ENCODE measurements around the gene TCEANC2. TPM values are rescaled to one million over a fixed set of nuclear protein-coding genes. Genes with fewer than 3 reads are reported as not detected.

Gene TCEANC2
- polyA plus RNA-seq, 1 of the 3 experiments (the other 2 are of a cell fraction), result 4.7 TPM

DNA sequence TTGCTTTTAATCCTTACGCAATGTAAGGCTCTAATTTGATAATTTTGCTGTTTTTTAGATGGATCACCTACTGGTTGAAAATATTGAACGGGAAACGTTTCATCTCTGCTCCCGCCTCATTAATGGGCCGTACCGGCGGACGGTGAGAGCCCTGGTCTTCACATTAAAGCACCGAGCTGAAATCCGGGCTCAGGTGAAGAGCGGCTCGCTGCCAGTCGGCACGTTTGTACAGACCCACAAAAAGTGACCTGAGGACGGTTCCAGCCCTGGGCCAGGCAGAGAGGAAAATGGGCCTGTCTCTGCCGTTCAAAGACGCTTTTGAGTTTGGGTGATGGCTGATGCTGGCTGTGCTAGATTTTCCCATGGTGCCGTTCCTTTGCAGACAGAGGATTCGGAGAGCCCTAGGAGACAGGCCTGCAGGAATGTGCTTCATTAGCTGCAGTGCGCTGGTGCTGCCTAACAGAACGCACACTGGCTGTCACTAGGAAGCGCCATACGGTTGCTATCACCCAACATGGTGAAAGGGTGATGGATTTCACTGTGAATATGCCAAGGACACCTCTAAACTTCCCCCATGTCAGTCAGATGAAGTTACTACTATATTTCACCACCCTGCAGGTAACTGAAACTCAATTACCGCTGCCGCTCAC lies 42.9 kb downstream of the TCEANC2 start:
- TF ChIP-seq, protein P1, sequence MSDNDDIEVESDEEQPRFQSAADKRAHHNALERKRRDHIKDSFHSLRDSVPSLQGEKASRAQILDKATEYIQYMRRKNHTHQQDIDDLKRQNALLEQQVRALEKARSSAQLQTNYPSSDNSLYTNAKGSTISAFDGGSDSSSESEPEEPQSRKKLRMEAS (IDR thresholded peaks at IDR 0.05; ENCODE audit: low read depth), result no peak
- TF ChIP-seq IRF3 (IDR thresholded peaks at IDR 0.05; ENCODE audit: low read depth, low read length) (no peak), TAF1 (IDR thresholded peaks at IDR 0.05; ENCODE audit: borderline replicate concordance, low read depth, low read length) (no peak)
- H3K4me2 ChIP-seq, result no peak overlapping the region
- H3K9me2 ChIP-seq, result no peaks in the 10 kb centered on the region
- no peak for DNase-seq
- H2AFZ ChIP-seq (ENCODE audit: low read depth), result no peak overlapping the region
- peaks cover 0 to 18% of the 10 kb centered on the region in 2 experiments for H3K36me3 ChIP-seq (replicated peaks in 1 of 2; ENCODE audit: control insufficient read depth in 1 of 2, insufficient read depth in 2 of 2, low read length in 1 of 2)
- no peaks in the 10 kb centered on the region for H3F3A ChIP-seq (replicated peaks; ENCODE audit: insufficient read depth)
- no peak overlapping the region for H3K4me3 ChIP-seq (ENCODE audit: low read depth in 2 of 2, low read length in 1 of 2)
- CTCF ChIA-PET, result interaction anchor here (1.0 to 3.9 kb wide), 2 partner anchors 15 to 19 kb away, joined by 4 to 17 read pairs; no protein-coding TSS in a partner anchor
- H3K79me2 ChIP-seq (ENCODE audit: insufficient read depth), result no peaks in the 10 kb centered on the region
- no peak overlapping the region for H3K9ac ChIP-seq
- H4K20me1 ChIP-seq (ENCODE audit: insufficient read depth), result no peaks in the 10 kb centered on the region
- WGBS (ENCODE audit: low lambda C conversion rate), result 91% methylated on average over 25 of the region's 25 CpGs
- H3K27ac ChIP-seq (ENCODE audit: low read depth in 2 of 2, low read length in 1 of 2), result peak overlapping the region in 1 of 2 experiments; percentile 23; a peak in 2 of 4 replicates
- peaks cover 0 to 16% of the 10 kb centered on the region in 2 experiments; a peak in 1 of 4 replicates for H3K4me1 ChIP-seq (ENCODE audit: control insufficient read depth in 1 of 2, insufficient read depth in 2 of 2, low read depth in 1 of 2, low read length in 1 of 2)
- no peaks in the 10 kb centered on the region for H3K27me3 ChIP-seq (ENCODE audit: insufficient read depth)
- H3K9me3 ChIP-seq, result no peaks in the 10 kb centered on the region
- POLR2A ChIA-PET, result no interaction called here

DNA sequence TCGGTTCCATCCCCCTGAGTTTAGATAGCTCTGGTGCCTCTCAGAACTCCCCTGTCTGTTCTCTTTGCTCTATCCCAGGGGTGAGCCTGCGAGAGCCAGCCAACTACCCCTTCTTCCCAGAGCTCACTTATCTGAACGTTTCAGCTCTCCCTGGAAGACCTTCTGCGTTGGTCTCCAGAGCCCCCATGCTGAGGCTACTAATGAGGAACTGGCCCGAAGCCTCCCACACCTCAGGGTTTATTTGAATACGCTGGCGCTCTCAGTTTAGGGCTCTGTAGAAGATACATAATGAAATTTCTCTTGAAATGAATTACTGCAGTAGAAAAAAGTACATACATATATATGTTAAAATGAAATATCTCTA lies 43.5 kb downstream of the TCEANC2 start:
- no peak overlapping the region for H3K27ac ChIP-seq (ENCODE audit: low read depth in 2 of 2, low read length in 1 of 2)
- no peak overlapping the region for H3K9ac ChIP-seq
- no peak overlapping the region for H3K4me2 ChIP-seq
- peaks cover 0 to 16% of the 10 kb centered on the region in 2 experiments; a peak in 1 of 4 replicates for H3K4me1 ChIP-seq (ENCODE audit: control insufficient read depth in 1 of 2, insufficient read depth in 2 of 2, low read depth in 1 of 2, low read length in 1 of 2)
- H3K36me3 ChIP-seq (replicated peaks in 1 of 2; ENCODE audit: control insufficient read depth in 1 of 2, insufficient read depth in 2 of 2, low read length in 1 of 2), result peaks cover 0 to 15% of the 10 kb centered on the region in 2 experiments
- no peaks in the 10 kb centered on the region for H3K9me3 ChIP-seq
- DNase-seq, result no peak
- H4K20me1 ChIP-seq (ENCODE audit: insufficient read depth), result no peaks in the 10 kb centered on the region
- 90% methylated on average over 7 of the region's 7 CpGs for WGBS (ENCODE audit: low lambda C conversion rate)
- ChIA-PET CTCF (interaction anchor here (1.9 to 3.9 kb wide), 2 partner anchors 11 to 15 kb away, joined by 5 to 17 read pairs; no protein-coding TSS in a partner anchor), POLR2A (no interaction called here)
- no peaks in the 10 kb centered on the region for H3K27me3 ChIP-seq (ENCODE audit: insufficient read depth)
- no peak overlapping the region for H2AFZ ChIP-seq (ENCODE audit: low read depth)
- no peaks in the 10 kb centered on the region for H3K79me2 ChIP-seq (ENCODE audit: insufficient read depth)
- H3F3A ChIP-seq (replicated peaks; ENCODE audit: insufficient read depth), result no peaks in the 10 kb centered on the region
- H3K4me3 ChIP-seq (ENCODE audit: low read depth in 2 of 2, low read length in 1 of 2), result no peak overlapping the region
- no peaks in the 10 kb centered on the region for H3K9me2 ChIP-seq
- TF ChIP-seq SMC3 (IDR thresholded peaks at IDR 0.05; ENCODE audit: low read depth, low read length), result no peak
- no peak for TF ChIP-seq RAD21 (IDR thresholded peaks at IDR 0.05; ENCODE audit: low read length)
- no peak for TF ChIP-seq RFX5 (IDR thresholded peaks at IDR 0.05; ENCODE audit: low read length)
- no peak for TF ChIP-seq CTCF (IDR thresholded peaks at IDR 0.05)
- TF ChIP-seq RCOR1 (IDR thresholded peaks at IDR 0.05; ENCODE audit: low read length), result no peak
- no peak for TF ChIP-seq FOSL2 (IDR thresholded peaks at IDR 0.05; ENCODE audit: borderline replicate concordance, low read depth)
- no peak for TF ChIP-seq JUND (IDR thresholded peaks at IDR 0.05)
- TF ChIP-seq FOXM1 (IDR thresholded peaks at IDR 0.05; ENCODE audit: low read depth), result no peak
- TF ChIP-seq, protein P1 (IDR thresholded peaks at IDR 0.05; ENCODE audit: low read depth), result no peak
- no peak for TF ChIP-seq YY1 (IDR thresholded peaks at IDR 0.05; ENCODE audit: low read depth)
- TF ChIP-seq TAF1 (IDR thresholded peaks at IDR 0.05; ENCODE audit: borderline replicate concordance, low read depth, low read length), result no peak
- TF ChIP-seq REST (IDR thresholded peaks at IDR 0.05; ENCODE audit: low read depth, low read length), result no peak
- TF ChIP-seq, protein P2, sequence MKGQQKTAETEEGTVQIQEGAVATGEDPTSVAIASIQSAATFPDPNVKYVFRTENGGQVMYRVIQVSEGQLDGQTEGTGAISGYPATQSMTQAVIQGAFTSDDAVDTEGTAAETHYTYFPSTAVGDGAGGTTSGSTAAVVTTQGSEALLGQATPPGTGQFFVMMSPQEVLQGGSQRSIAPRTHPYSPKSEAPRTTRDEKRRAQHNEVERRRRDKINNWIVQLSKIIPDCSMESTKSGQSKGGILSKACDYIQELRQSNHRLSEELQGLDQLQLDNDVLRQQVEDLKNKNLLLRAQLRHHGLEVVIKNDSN (IDR thresholded peaks at IDR 0.05; ENCODE audit: borderline replicate concordance, low read depth), result no peak
- no peak for TF ChIP-seq TCF12 (IDR thresholded peaks at IDR 0.05)
- no peak for TF ChIP-seq CHD2 (IDR thresholded peaks at IDR 0.05; ENCODE audit: low read length, partially characterized antibody)
- TF ChIP-seq, protein P3, sequence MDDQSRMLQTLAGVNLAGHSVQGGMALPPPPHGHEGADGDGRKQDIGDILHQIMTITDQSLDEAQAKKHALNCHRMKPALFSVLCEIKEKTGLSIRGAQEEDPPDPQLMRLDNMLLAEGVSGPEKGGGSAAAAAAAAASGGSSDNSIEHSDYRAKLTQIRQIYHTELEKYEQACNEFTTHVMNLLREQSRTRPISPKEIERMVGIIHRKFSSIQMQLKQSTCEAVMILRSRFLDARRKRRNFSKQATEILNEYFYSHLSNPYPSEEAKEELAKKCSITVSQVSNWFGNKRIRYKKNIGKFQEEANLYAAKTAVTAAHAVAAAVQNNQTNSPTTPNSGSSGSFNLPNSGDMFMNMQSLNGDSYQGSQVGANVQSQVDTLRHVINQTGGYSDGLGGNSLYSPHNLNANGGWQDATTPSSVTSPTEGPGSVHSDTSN (IDR thresholded peaks at IDR 0.05), result no peak
- no peak for TF ChIP-seq MXI1 (IDR thresholded peaks at IDR 0.05; ENCODE audit: low read depth, low read length)

All from SK-N-SH (cell line).